Esophagus muscularis mucosa (tissue), 4 donors: ENCODE data around the gene SMPD3. TPM values are rescaled to one million over a fixed set of nuclear protein-coding genes. Genes with fewer than 3 reads are reported as not detected.

ENCODE experiments used
- DNase-seq: peaks from one replicate; pipeline ENCODE4 v3.0.0-alpha.2; 2017; ENCODE audit errors: extremely low spot score
- H3K27ac ChIP-seq, 4 donors: fragments of 200-600 bp; sonication (generic); replicated peaks in 1 of 4; 1 replicate in 3 of 4; 2 replicates in 1 of 4; pipeline ENCODE4 v1.5.1; 2016 to 2019; ENCODE audit warnings: mild to moderate bottlenecking in 1 of 4
- H3K27me3 ChIP-seq, 4 donors: fragments of 200-600 bp; sonication (generic); one replicate each; pipeline versions ENCODE4 v1.5.1 to v1.6.0; 2016 to 2019
- H3K36me3 ChIP-seq, 4 donors: fragments of 200-600 bp; sonication (generic); one replicate each; pipeline ENCODE4 v1.5.1; 2016 to 2019
- H3K4me1 ChIP-seq, 4 donors: fragments of 200-600 bp; sonication (generic); one replicate each; pipeline ENCODE4 v1.5.1; 2016 to 2019
- H3K4me3 ChIP-seq, 4 donors: fragments of 200-600 bp; sonication (generic); 1 replicate in 2 of 4; 2 replicates in 2 of 4; pipeline ENCODE4 v1.5.1; 2016 to 2019; ENCODE audit warnings: mild to moderate bottlenecking in 4 of 4, moderate library complexity in 1 of 4
- H3K9me3 ChIP-seq, 4 donors: fragments of 200-600 bp; sonication (generic); 1 replicate in 3 of 4; 2 replicates in 1 of 4; pipeline ENCODE4 v1.5.1; 2016 to 2019
- CTCF ChIP-seq, 3 experiments: fragments of 200-600 bp in 2 of 3; fragments of 450-650 bp in 1 of 3; sonication (generic) in 2 of 3; IDR thresholded peaks; one replicate each; pipeline ENCODE4 v1.5.1; 2017 to 2019; ENCODE audit warnings: antibody characterized with exemption in 3 of 3, mild to moderate bottlenecking in 2 of 3, moderate library complexity in 1 of 3
- EP300 ChIP-seq: sonication (generic); formaldehyde crosslinking; IDR thresholded peaks from one replicate; pipeline ENCODE4 v1.6.1; 2017; ENCODE audit warnings: antibody characterized with exemption
- POLR2A ChIP-seq: fragments of 450-650 bp; IDR thresholded peaks from one replicate; pipeline ENCODE4 v1.6.1; 2017; ENCODE audit warnings: antibody characterized with exemption, moderate library complexity, mild to moderate bottlenecking, low read depth
- POLR2AphosphoS5 ChIP-seq, 2 donors: sonication (generic); formaldehyde crosslinking; IDR thresholded peaks; one replicate each; pipeline ENCODE4 v1.6.1; 2017; ENCODE audit warnings: antibody characterized with exemption in 2 of 2
- WGBS: methylation state at CpG from one replicate; pipeline ENCODE4 v1.1.5; 2018; 5-methylcytosine and 5-hydroxymethylcytosine counted together
- intact Hi-C: fragments of 100-400 bp; cut with DNase I; formaldehyde crosslinking; loops from one replicate; pipeline ENCODE4 v1.15.1; 2023
- total RNA-seq, 4 donors: library from RNA; depleted of rRNA; stranded (reverse); fragments of >200 nt; gene quantifications; one replicate each; pipeline versions ENCODE4 v1.1.0 to v1.2.1, GENCODE V29; 2016

The SMPD3 gene
- total RNA-seq, 4 donors from 2014 or later: 0.32 to 0.92 (median 0.54) TPM

GRCh38 chr16:68389750-68390371 is 58.4 kb downstream of the SMPD3 start:
- no peak for TF ChIP-seq CTCF (IDR thresholded peaks at IDR 0.05)
- no peak for TF ChIP-seq POLR2AphosphoS5 (IDR thresholded peaks at IDR 0.05)
- no peak for TF ChIP-seq EP300
- no peak for TF ChIP-seq POLR2A
- 69% methylated on average over 6 of the region's 6 CpGs for WGBS
- no peak overlapping the region for H3K27ac ChIP-seq
- no peak for DNase-seq
- H3K27me3 ChIP-seq: no peaks in the 10 kb centered on the region
- H3K9me3 ChIP-seq: no peaks in the 10 kb centered on the region
- intact Hi-C loops: no loop called here
- H3K4me3 ChIP-seq: no peak overlapping the region
- no peaks in the 10 kb centered on the region for H3K4me1 ChIP-seq
- no peaks in the 10 kb centered on the region for H3K36me3 ChIP-seq

- H3K27me3 ChIP-seq: no peaks in the 10 kb centered on the region
- no peaks in the 10 kb centered on the region for H3K9me3 ChIP-seq
- WGBS: 75% methylated on average over 7 of the region's 8 CpGs
- H3K4me1 ChIP-seq: no peaks in the 10 kb centered on the region
- H3K27ac ChIP-seq: no peak overlapping the region
- H3K4me3 ChIP-seq: no peak overlapping the region
- intact Hi-C loops: no loop called here
- no peak for DNase-seq
- H3K36me3 ChIP-seq: no peaks in the 10 kb centered on the region
- TF ChIP-seq EP300 (no peak), POLR2AphosphoS5 (IDR thresholded peaks at IDR 0.05) (no peak), CTCF (IDR thresholded peaks at IDR 0.05) (no peak), POLR2A (no peak)
Observed at GRCh38 chr16:68389006-68389405, 59.3 kb downstream of the SMPD3 start.

GRCh38 chr16:68388124-68388523 is 60.2 kb downstream of the SMPD3 start:
- intact Hi-C loops: no loop called here
- no peaks in the 10 kb centered on the region for H3K9me3 ChIP-seq
- TF ChIP-seq CTCF (IDR thresholded peaks at IDR 0.05) (no peak), POLR2A (no peak), POLR2AphosphoS5 (IDR thresholded peaks at IDR 0.05) (no peak), EP300 (no peak)
- no peaks in the 10 kb centered on the region for H3K4me1 ChIP-seq
- no peak overlapping the region for H3K27ac ChIP-seq
- no peaks in the 10 kb centered on the region for H3K36me3 ChIP-seq
- WGBS: 44% methylated on average over 2 of the region's 3 CpGs
- no peak overlapping the region for H3K4me3 ChIP-seq
- H3K27me3 ChIP-seq: no peaks in the 10 kb centered on the region
- no peak for DNase-seq

GRCh38 chr16:68387301-68387700 is 61.0 kb downstream of the SMPD3 start:
- Histone ChIP-seq H3K27me3 (no peaks in the 10 kb centered on the region), H3K36me3 (no peaks in the 10 kb centered on the region), H3K27ac (no peak overlapping the region), H3K4me3 (no peak overlapping the region), H3K4me1 (no peaks in the 10 kb centered on the region), H3K9me3 (no peaks in the 10 kb centered on the region)
- WGBS: 88% methylated on average over 7 of the region's 9 CpGs
- intact Hi-C loops: no loop called here
- DNase-seq: no peak
- TF ChIP-seq EP300 (no peak), POLR2A (no peak), POLR2AphosphoS5 (IDR thresholded peaks at IDR 0.05) (no peak), CTCF (IDR thresholded peaks at IDR 0.05) (no peak)

- WGBS: 74% methylated on average over 12 of the region's 14 CpGs
- Histone ChIP-seq H3K27me3 (no peaks in the 10 kb centered on the region), H3K27ac (no peak overlapping the region), H3K36me3 (no peaks in the 10 kb centered on the region), H3K4me1 (no peaks in the 10 kb centered on the region), H3K9me3 (no peaks in the 10 kb centered on the region), H3K4me3 (no peak overlapping the region)
- DNase-seq: no peak
- intact Hi-C loops: no loop called here
- TF ChIP-seq CTCF (IDR thresholded peaks at IDR 0.05) (no peak), POLR2A (no peak), POLR2AphosphoS5 (IDR thresholded peaks at IDR 0.05) (no peak), EP300 (no peak)
Observed at GRCh38 chr16:68386628-68387027, 61.7 kb downstream of the SMPD3 start.
